Psoas muscle (tissue), 8 donors: ENCODE results near the gene LUC7L2. TPM values are rescaled to one million over a fixed set of nuclear protein-coding genes. Genes with fewer than 3 reads are reported as not detected.

Source experiments
- ATAC-seq, 4 donors: fragments of 200-7000 bp; cut with Tn5 transposase; one replicate each; pipeline ENCODE4 v1.9.1; 2020; ENCODE audit warnings: moderate library complexity in 3 of 4, mild to moderate bottlenecking in 2 of 4
- DNase-seq, 2 donors: peaks; one replicate each; pipeline ENCODE4 v3.0.0-alpha.2; 2020
- H3K27ac ChIP-seq: fragments of 200-600 bp; one replicate; pipeline ENCODE4 v1.8.0; 2022
- H3K27me3 ChIP-seq, 3 donors: fragments of 200-600 bp in 1 of 3; one replicate each; pipeline versions ENCODE4 v1.6.1 to v1.8.0; 2013 to 2022; ENCODE audit warnings: low read length in 2 of 3, mild to moderate bottlenecking in 2 of 3, moderate library complexity in 1 of 3; ENCODE audit not compliant: insufficient read depth in 3 of 3
- H3K36me3 ChIP-seq, 2 donors: fragments of 200-600 bp in 1 of 2; one replicate each; pipeline versions ENCODE4 v1.6.1 to v1.8.0; 2013 to 2022; ENCODE audit warnings: low read depth in 1 of 2, mild to moderate bottlenecking in 1 of 2, moderate library complexity in 1 of 2; ENCODE audit not compliant: insufficient read depth in 1 of 2
- H3K4me1 ChIP-seq: fragments of 200-600 bp; one replicate; pipeline ENCODE4 v1.8.0; 2022
- H3K4me3 ChIP-seq: fragments of 200-600 bp; one replicate; pipeline ENCODE4 v1.8.0; 2022; ENCODE audit warnings: mild to moderate bottlenecking
- H3K9me3 ChIP-seq: fragments of 200-600 bp; one replicate; pipeline ENCODE4 v1.8.0; 2022
- CTCF ChIP-seq: fragments of 200-600 bp; IDR thresholded peaks from one replicate; pipeline ENCODE4 v1.8.0; 2022; ENCODE audit warnings: antibody characterized with exemption
- WGBS, 3 donors: extraction: QIAGEN DNeasy Blood & Tissue Kit; methylation state at CpG; one replicate each; pipeline versions ENCODE4 v1.1.6 to v1.1.7; 2013; 5-methylcytosine and 5-hydroxymethylcytosine counted together
- intact Hi-C, 2 donors: fragments of 100-400 bp; cut with DNase I; formaldehyde crosslinking; loops; one replicate each; pipeline versions ENCODE4 v1.11.0 to v1.14.2; 2022
- polyA plus RNA-seq, 3 donors: library from polyadenylated mRNA; stranded (reverse); fragments of 200-250 nt; gene quantifications; one replicate each; pipeline ENCODE4 v1.2.3, GENCODE V29; 2013
- total RNA-seq, 4 donors: library from RNA; stranded (reverse); fragmentation: NEBNext Ultra II Directional in 2 of 4; extraction: Animal tissue kit (Norgen Biotek cat#: 25700) in 2 of 4; gene quantifications; one replicate each; pipeline versions ENCODE4 v1.2.1 to v1.2.4, GENCODE V29; 2021 to 2023
- donor health status: healthy with polysubstance abuse.
- donor health status: DM: no; HTN: no; CAD: no; lungs with moderate emphysema.
- donor health status: Bipolar disorder and iron deficiency.
- donor health status: healthy.
- donor health status: DM: yes; HTN: yes; CAD: no.
- donor health status: DM: no; HTN: no; CAD: no.
- donor health status: DM: no; HTN: no; CAD: no.
- donor health status: DM: yes; HTN: yes; CAD: no.

The LUC7L2 gene
- total and polyA plus RNA-seq, 7 donors, result 41.6 to 82.3 (median 47.8) TPM

- DNase-seq (peak; percentile 97 to 98), ATAC-seq (peak; percentile 82 to 84 (median 82))
- H3K4me1 ChIP-seq, result peaks cover 32% of the 10 kb centered on the region
- no peak for TF ChIP-seq CTCF
- intact Hi-C loops, result no loop called here
- peak overlapping the region; percentile 97 for H3K27ac ChIP-seq
- H3K36me3 ChIP-seq, result peaks cover 2 to 12% of the 10 kb centered on the region in 2 donors
- H3K27me3 ChIP-seq, result no peaks in the 10 kb centered on the region
- 0% methylated on average over 44 to 47 of the region's 47 CpGs for WGBS, 3 donors
- H3K9me3 ChIP-seq, result no peaks in the 10 kb centered on the region
- H3K4me3 ChIP-seq, result peak overlapping the region; percentile 94
These were observed 685 bp downstream of the LUC7L2 start for GRCh38 chr7:139360210-139360947.

GRCh38 chr7:139360948-139361307, 1.2 kb downstream of the LUC7L2 start:
- DNase-seq (no peak), ATAC-seq (no peak)
- 0 to 1% (median 0%) methylated on average over 2 of the region's 2 CpGs for WGBS, 3 donors
- H3K4me1 ChIP-seq, result peaks cover 38% of the 10 kb centered on the region
- intact Hi-C loops, result no loop called here
- TF ChIP-seq CTCF, result no peak
- no peaks in the 10 kb centered on the region for H3K9me3 ChIP-seq
- H3K27ac ChIP-seq, result peak overlapping the region; percentile 97
- H3K4me3 ChIP-seq, result peak overlapping the region; percentile 94
- peaks cover 4 to 18% of the 10 kb centered on the region in 2 donors for H3K36me3 ChIP-seq
- no peaks in the 10 kb centered on the region for H3K27me3 ChIP-seq

- intact Hi-C loops, result no loop called here
- Histone ChIP-seq H3K27ac (peak overlapping the region; percentile 97), H3K4me3 (peak overlapping the region; percentile 94), H3K36me3 (peaks cover 4 to 19% of the 10 kb centered on the region in 2 donors), H3K9me3 (no peaks in the 10 kb centered on the region), H3K4me1 (peaks cover 39% of the 10 kb centered on the region), H3K27me3 (no peaks in the 10 kb centered on the region)
- DNase-seq, result no peak
- no peak for TF ChIP-seq CTCF
- WGBS, 3 donors, result 19 to 32% (median 23%) methylated on average over 3 of the region's 3 CpGs
- ATAC-seq, result no peak
These were observed 1.8 kb downstream of the LUC7L2 start for GRCh38 chr7:139361523-139361922.

GRCh38 chr7:139362302-139362701, 2.6 kb downstream of the LUC7L2 start:
- Histone ChIP-seq H3K4me1 (peaks cover 46% of the 10 kb centered on the region), H3K27ac (no peak overlapping the region), H3K36me3 (peaks cover 4 to 19% of the 10 kb centered on the region in 2 donors), H3K9me3 (no peaks in the 10 kb centered on the region), H3K4me3 (peak overlapping the region; percentile 94), H3K27me3 (no peaks in the 10 kb centered on the region)
- ATAC-seq (no peak), DNase-seq (no peak)
- 46 to 47% (median 47%) methylated on average over 3 of the region's 3 CpGs for WGBS, 3 donors
- no peak for TF ChIP-seq CTCF
- intact Hi-C loops, result no loop called here

GRCh38 chr7:139362981-139363380, 3.3 kb downstream of the LUC7L2 start:
- WGBS, 3 donors, result 77 to 92% (median 82%) methylated on average over 6 of the region's 6 CpGs
- Histone ChIP-seq H3K36me3 (peaks cover 4 to 24% of the 10 kb centered on the region in 2 donors), H3K9me3 (no peaks in the 10 kb centered on the region), H3K4me1 (peaks cover 51% of the 10 kb centered on the region), H3K4me3 (no peak overlapping the region), H3K27me3 (no peaks in the 10 kb centered on the region), H3K27ac (no peak overlapping the region)
- ATAC-seq (no peak), DNase-seq (no peak)
- no peak for TF ChIP-seq CTCF
- intact Hi-C loops, result no loop called here
